Activated T-cell treated with anti-CD3 and anti-CD28 coated beads, Interleukin-2, amount 50 U/mL, for 72 hours (primary cell): ENCODE data around the gene MEX3A. TPM values are rescaled to one million over a fixed set of nuclear protein-coding genes. Genes with fewer than 3 reads are reported as not detected.

Experiments used
- ATAC-seq, 2 donors: fragments of 150-1000 bp; cut with Tn5 transposase; replicated peaks in 1 of 2; 2 replicates each; pipeline ENCODE4 v1.10.0; 2021; ENCODE audit warnings: moderate library complexity in 2 of 2, mild to moderate bottlenecking in 1 of 2
- DNase-seq, 2 donors: peaks; one replicate each; pipeline ENCODE4 v3.0.0; 2021 to 2022; ENCODE audit warnings: mixed read lengths in 1 of 2
- H3K27ac Mint-ChIP-seq: one replicate; pipeline ENCODE4 v1.8.0; 2022; ENCODE audit warnings: mild to moderate bottlenecking, moderate library complexity, mixed read lengths
- H3K27me3 Mint-ChIP-seq: one replicate; pipeline ENCODE4 v1.8.0; 2022; ENCODE audit warnings: low read depth, mixed read lengths
- H3K36me3 Mint-ChIP-seq, 2 donors: one replicate each; pipeline ENCODE4 v1.8.0; 2022; ENCODE audit warnings: mixed read lengths in 2 of 2, mild to moderate bottlenecking in 1 of 2; ENCODE audit not compliant: insufficient read depth in 2 of 2
- H3K4me1 Mint-ChIP-seq: one replicate; pipeline ENCODE4 v1.8.0; 2022; ENCODE audit warnings: low read depth, mixed read lengths
- H3K4me3 Mint-ChIP-seq, 2 donors: one replicate each; pipeline ENCODE4 v1.8.0; 2022; ENCODE audit warnings: mild to moderate bottlenecking in 2 of 2, mixed read lengths in 2 of 2, moderate library complexity in 2 of 2
- H3K9me3 Mint-ChIP-seq, 2 donors: one replicate each; pipeline ENCODE4 v1.8.0; 2022; ENCODE audit warnings: mixed read lengths in 2 of 2
- total RNA-seq, 2 donors: library from RNA; stranded (reverse); gene quantifications; one replicate each; pipeline ENCODE4 v1.2.3, GENCODE V29; 2022

MEX3A gene
- total RNA-seq, 2 donors from 2014 or later: 0.31 to 0.97 TPM

DNA sequence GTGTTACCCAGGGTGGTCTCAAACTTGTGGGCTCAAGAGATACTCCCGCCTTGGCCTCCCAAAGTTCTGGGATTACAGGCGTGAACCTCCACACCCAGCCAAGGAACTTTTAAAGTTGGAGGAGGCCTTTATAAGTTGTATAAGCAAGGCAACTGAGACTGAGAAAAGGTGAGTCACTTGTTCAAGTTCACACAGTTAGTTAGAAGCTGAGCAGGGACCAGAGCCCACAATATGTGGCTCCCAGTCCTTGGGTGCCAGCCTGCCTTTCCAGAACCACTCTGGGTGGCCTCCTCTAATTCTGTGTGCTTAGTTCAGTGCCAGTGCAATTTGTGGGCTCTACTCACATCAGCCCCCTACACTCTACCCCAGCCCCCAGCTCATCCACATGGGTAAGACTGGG lies 17.6 kb downstream of the MEX3A start:
- no peaks in the 10 kb centered on the region for H3K9me3 Mint-ChIP-seq
- DNase-seq (peak in 1 of 2 donors; percentile 13), ATAC-seq (peak; percentile 72 to 73)
- no peaks in the 10 kb centered on the region for H3K27me3 Mint-ChIP-seq
- peaks cover 26% of the 10 kb centered on the region for H3K4me1 Mint-ChIP-seq
- no peak overlapping the region for H3K4me3 Mint-ChIP-seq
- no peak overlapping the region for H3K27ac Mint-ChIP-seq
- H3K36me3 Mint-ChIP-seq: no peaks in the 10 kb centered on the region

- peaks cover 26% of the 10 kb centered on the region for H3K4me1 Mint-ChIP-seq
- H3K36me3 Mint-ChIP-seq: no peaks in the 10 kb centered on the region
- H3K27ac Mint-ChIP-seq: no peak overlapping the region
- no peaks in the 10 kb centered on the region for H3K27me3 Mint-ChIP-seq
- H3K4me3 Mint-ChIP-seq: no peak overlapping the region
- DNase-seq (no peak), ATAC-seq (no peak)
- H3K9me3 Mint-ChIP-seq: no peaks in the 10 kb centered on the region
Observed at GRCh38 chr1:156063997-156064285, 18.3 kb downstream of the MEX3A start.

GRCh38 chr1:156062189-156062588 lies 20.1 kb downstream of the MEX3A start:
- H3K36me3 Mint-ChIP-seq: no peaks in the 10 kb centered on the region
- no peaks in the 10 kb centered on the region for H3K9me3 Mint-ChIP-seq
- no peak overlapping the region for H3K27ac Mint-ChIP-seq
- no peaks in the 10 kb centered on the region for H3K27me3 Mint-ChIP-seq
- DNase-seq: no peak
- H3K4me3 Mint-ChIP-seq: no peak overlapping the region
- peaks cover 26% of the 10 kb centered on the region for H3K4me1 Mint-ChIP-seq
- no peak for ATAC-seq

- DNase-seq: no peak
- no peak for ATAC-seq
- Mint-ChIP-seq H3K4me3 (no peak within 1 kb of the TSS), H3K4me1 (peaks cover 28% of the 10 kb centered on the region), H3K27me3 (no peaks in the 10 kb centered on the region), H3K27ac (peak within 1 kb of the TSS; percentile 20), H3K9me3 (no peaks in the 10 kb centered on the region), H3K36me3 (peaks cover 0 to 2% of the 10 kb centered on the region in 2 donors)
Observed at GRCh38 chr1:156060937-156061636, 21.2 kb downstream of the MEX3A start, which contains the start of gene RAB25. Gene RAB25 (plus strand): TSS chr1:156061160. CDS start chr1:156061401, 241 bp downstream.

DNA sequence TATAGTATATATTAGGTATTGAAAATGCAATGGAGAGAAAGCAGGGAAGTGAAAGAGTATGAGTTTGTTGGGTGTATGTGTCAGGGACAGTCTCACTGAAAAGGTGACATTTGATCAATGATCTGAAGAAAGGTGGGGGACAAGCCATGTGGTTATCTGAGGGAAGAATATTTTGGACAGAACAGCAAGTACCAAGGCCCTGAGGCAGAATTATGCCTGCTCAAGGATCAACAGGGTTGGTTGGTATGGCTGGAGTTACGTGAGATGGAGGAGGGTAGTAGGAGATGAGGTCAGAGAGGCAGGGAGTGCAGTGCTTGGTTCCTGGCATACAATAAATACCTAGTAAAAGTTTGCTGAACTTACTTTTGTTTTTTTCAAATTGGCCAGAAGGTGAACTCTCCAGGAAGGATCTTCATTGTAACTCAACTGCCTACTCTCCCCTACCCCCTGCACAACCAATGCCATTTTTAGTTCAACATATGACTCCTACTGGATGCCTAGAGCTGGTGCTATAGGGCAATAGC lies 25.9 kb downstream of the MEX3A start:
- peaks cover 0 to 2% of the 10 kb centered on the region in 2 donors for H3K36me3 Mint-ChIP-seq
- DNase-seq (no peak), ATAC-seq (no peak)
- peak overlapping the region; percentile 29 to 99 for H3K4me3 Mint-ChIP-seq
- peaks cover 39% of the 10 kb centered on the region for H3K4me1 Mint-ChIP-seq
- no peak overlapping the region for H3K27ac Mint-ChIP-seq
- H3K27me3 Mint-ChIP-seq: no peaks in the 10 kb centered on the region
- H3K9me3 Mint-ChIP-seq: no peaks in the 10 kb centered on the region

DNA sequence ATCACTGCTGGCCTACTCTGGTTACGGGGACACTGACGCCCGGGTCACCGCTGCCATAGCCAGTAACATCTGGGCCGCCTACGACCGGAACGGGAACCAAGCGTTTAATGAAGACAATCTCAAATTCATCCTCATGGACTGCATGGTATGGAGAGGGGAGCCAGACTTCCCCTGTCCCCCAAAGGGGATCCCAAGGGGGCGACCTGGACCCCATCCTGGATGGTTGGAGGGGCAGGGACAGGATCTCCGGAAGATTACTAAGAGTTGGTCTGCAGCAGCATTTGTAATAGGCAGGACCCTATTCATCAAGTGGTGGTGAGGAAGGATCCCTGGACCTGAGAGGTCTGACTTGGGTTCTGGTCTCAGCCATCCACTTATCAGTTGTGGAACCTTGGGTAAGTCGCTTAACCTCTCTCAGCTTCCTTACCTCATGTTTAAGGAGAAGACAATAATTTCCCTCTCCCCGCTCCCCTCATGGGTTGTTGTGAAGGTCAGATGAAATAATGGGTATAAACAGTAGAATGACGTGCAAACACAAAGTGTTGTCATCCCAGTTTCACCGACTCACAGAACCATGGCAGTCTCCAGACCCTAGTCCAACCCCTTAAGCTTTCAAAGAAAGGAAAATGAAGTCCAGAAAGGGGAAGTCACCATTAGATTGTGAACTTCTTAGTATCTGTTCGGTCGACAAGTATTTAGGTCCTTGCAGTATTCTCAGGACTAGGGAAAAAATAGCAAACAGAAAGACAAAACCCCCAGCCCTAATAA lies 26.8 kb downstream of the MEX3A start:
- Mint-ChIP-seq H3K4me1 (peaks cover 34% of the 10 kb centered on the region), H3K9me3 (no peaks in the 10 kb centered on the region), H3K4me3 (peak overlapping the region; percentile 98 to 99), H3K36me3 (peaks cover 0 to 2% of the 10 kb centered on the region in 2 donors), H3K27ac (peak overlapping the region; percentile 22), H3K27me3 (no peaks in the 10 kb centered on the region)
- peak in 1 of 2 donors; percentile 2 for ATAC-seq
- peak in 1 of 2 donors; percentile 27 for DNase-seq

DNA sequence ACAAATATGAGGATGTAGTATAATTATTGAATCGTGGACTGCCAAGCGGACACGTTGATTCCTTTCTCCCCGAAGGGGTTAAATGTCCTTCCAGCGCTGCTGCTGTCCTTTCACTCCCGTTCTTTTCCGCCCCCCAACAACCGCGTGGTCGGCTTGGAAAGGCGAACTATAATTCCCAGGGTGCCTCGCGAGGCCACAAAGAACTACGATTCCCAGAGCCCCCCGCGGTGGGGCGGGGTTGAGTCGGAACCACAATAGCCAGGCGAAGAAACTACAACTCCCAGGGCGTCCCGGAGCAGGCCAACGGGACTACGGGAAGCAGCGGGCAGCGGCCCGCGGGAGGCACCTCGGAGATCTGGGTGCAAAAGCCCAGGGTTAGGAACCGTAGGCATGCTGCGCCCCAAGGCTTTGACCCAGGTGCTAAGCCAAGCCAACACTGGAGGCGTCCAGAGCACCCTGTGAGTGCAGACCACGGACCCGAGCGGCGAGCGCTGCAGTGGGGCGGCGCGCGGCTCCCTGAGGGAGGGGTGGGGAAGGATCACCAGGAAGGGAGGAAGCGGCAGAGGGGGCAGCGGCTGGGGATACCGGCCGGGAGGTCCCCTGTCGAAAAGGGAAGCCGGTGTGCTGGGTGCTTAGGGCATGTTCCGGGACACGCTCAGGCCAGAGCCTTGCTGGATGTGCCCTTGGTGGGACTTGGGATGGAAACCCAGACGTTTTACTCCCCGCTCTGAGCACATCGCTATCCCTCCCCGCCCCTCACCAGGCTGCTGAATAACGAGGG lies 27.6 kb downstream of the MEX3A start, which contains the start of gene LAMTOR2:
Gene LAMTOR2 (plus strand): TSS at position 283 of the 781 bp plus-strand sequence. CDS start 108 bp downstream, at position 391.
- Mint-ChIP-seq H3K9me3 (no peaks in the 10 kb centered on the region), H3K4me3 (peak within 1 kb of the TSS; percentile 98 to 99), H3K4me1 (peaks cover 34% of the 10 kb centered on the region), H3K36me3 (peaks cover 1 to 2% of the 10 kb centered on the region in 2 donors), H3K27me3 (no peaks in the 10 kb centered on the region), H3K27ac (peak within 1 kb of the TSS; percentile 96)
- ATAC-seq: peak; percentile 78 to 79
- peak; percentile 95 to 97 for DNase-seq

DNA sequence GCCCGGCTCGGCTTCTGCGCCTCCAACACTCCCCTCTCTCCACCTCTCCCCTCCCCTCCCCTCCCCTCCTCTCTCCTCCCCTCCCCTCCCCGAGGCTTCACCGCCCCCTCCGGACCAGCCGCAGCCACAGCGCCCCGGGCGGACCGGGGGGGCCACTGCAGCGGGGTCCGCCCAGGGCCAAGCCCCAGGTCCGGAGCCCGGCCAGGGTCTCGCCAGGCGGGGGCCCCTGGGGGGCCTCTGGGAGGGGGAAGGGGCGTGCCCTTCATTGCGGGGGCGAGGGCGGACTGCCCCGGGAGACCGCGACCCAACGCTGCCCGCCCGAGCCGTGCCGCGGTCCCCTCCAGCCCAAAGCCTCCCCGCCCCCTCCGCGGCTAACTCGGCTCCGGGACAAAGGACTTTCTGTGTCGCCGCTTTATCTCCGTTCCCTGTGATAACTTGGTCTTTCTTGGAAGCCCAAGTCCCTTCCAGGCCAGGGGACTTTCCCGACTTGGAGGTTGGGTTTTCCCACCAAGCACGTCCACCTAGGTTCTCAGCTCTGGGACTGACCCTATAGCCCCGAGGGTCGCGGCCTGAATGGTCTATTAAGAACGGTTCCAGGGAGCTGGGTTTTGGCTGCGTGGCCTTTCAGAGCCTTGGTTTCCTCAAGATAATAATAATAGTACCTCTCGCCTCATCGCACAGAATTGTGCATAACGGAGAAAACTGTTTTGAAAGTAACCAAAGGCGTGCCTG lies 28.3 kb downstream of the MEX3A start, which contains the start of gene UBQLN4:
Gene UBQLN4 (minus strand): TSS at position 31 of the 732 bp plus-strand sequence. CDS start 97 bp downstream, outside the sequence.
- Mint-ChIP-seq H3K4me1 (peaks cover 34% of the 10 kb centered on the region), H3K36me3 (peaks cover 2 to 5% of the 10 kb centered on the region in 2 donors), H3K9me3 (no peaks in the 10 kb centered on the region), H3K27me3 (no peaks in the 10 kb centered on the region), H3K27ac (peak within 1 kb of the TSS; percentile 96), H3K4me3 (peak within 1 kb of the TSS; percentile 98 to 99)
- DNase-seq: peak; percentile 90
- peak; percentile 71 to 74 for ATAC-seq

DNA sequence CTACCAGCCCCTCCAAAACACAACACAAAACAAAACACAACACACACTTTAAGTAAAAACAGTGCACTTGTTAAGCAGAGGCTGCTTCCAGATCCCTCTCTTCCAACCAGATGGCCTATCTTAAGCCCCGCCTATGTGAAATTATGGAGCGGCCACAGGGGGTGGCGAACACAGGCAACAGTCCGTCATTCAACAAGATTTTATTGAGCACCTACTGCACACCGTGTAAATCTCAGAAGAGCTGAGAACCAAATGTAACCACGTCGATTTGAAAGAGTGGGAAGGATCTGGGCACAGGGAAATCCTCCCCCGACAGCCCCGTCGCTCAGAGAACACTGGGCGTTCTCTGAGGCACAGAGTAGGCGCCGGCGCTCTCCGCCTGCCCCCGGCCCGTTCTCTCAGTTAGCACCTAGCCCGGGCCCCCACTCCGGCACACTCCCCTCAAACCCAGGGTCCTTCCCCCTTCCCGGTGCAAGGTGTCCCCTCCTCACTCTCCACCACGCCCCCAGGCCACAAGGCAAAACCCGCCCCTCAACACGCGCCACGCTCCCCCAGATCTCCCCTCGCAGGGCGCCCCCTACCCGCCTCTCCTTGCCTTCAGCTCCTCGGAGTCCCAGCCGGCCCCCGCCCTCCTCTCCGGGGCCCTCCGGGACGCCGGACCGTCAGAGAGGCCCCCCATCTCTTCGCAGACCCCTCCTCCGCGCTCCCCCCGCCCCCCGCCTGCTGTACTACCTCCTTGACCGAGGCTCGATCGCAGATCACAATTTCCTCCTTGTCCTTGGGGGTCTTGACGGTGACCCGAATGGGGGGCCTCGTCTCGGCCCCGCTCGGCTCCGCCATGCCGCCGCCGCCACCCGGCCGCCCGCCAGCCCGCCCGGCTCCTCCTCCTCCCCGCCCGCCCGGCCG lies 29.1 kb downstream of the MEX3A start:
- H3K4me1 Mint-ChIP-seq: peaks cover 34% of the 10 kb centered on the region
- H3K27ac Mint-ChIP-seq: peak overlapping the region; percentile 34
- peak overlapping the region; percentile 89 to 96 for H3K4me3 Mint-ChIP-seq
- peaks cover 2 to 6% of the 10 kb centered on the region in 2 donors for H3K36me3 Mint-ChIP-seq
- H3K27me3 Mint-ChIP-seq: no peaks in the 10 kb centered on the region
- no peaks in the 10 kb centered on the region for H3K9me3 Mint-ChIP-seq
- ATAC-seq (peak; percentile 54 to 61), DNase-seq (peak; percentile 78 to 89)

- Mint-ChIP-seq H3K27me3 (no peaks in the 10 kb centered on the region), H3K4me3 (no peak overlapping the region), H3K36me3 (peaks cover 0 to 6% of the 10 kb centered on the region in 2 donors), H3K9me3 (no peaks in the 10 kb centered on the region), H3K27ac (no peak overlapping the region), H3K4me1 (peaks cover 27% of the 10 kb centered on the region)
- ATAC-seq (no peak), DNase-seq (no peak)
Observed at GRCh38 chr1:156051011-156051725, 31.1 kb downstream of the MEX3A start.

DNA sequence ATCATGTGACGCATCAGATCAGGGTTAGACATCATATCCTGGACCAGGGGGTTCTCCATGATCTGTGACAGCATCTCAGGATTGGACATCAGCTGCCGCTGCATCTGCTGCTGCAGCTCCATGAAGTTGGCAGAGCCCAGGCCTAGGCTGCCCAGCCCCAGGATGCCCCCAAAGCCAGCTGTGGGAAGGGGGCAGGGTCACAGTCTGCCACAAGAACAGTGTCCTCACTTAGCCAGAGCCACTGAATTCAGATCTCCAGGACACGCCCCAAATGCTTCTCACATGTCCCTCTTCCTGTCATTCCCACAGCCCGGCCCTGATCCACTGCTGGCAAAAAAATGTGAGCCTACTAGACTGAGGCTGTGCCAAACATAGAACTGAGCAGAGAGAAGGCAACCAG lies 31.9 kb downstream of the MEX3A start:
- H3K27ac Mint-ChIP-seq: no peak overlapping the region
- no peak overlapping the region for H3K4me3 Mint-ChIP-seq
- no peak for DNase-seq
- no peaks in the 10 kb centered on the region for H3K9me3 Mint-ChIP-seq
- H3K4me1 Mint-ChIP-seq: peaks cover 19% of the 10 kb centered on the region
- H3K36me3 Mint-ChIP-seq: peaks cover 0 to 8% of the 10 kb centered on the region in 2 donors
- no peaks in the 10 kb centered on the region for H3K27me3 Mint-ChIP-seq
- ATAC-seq: no peak
